HG02885 (cell line): ENCODE data around the gene STK39.

Experiments used
- ATAC-seq: cut with Tn5 transposase; IDR thresholded peaks from one replicate; pipeline ENCODE4 v1.9.1; 2021; ENCODE audit warnings: mild to moderate bottlenecking; ENCODE audit not compliant: unreplicated experiment, poor library complexity

The STK39 gene

GRCh38 chr2:167966937-167967913 lies 280.2 kb downstream of the STK39 start:
- ATAC-seq = no peak

GRCh38 chr2:167965907-167966761 lies 281.3 kb downstream of the STK39 start:
- ATAC-seq = no peak

GRCh38 chr2:167964650-167965413 lies 282.6 kb downstream of the STK39 start:
- no peak for ATAC-seq

- no peak for ATAC-seq
These were observed 283.3 kb downstream of the STK39 start for GRCh38 chr2:167963899-167964649.

GRCh38 chr2:167962436-167963226 lies 284.8 kb downstream of the STK39 start:
- no peak for ATAC-seq

GRCh38 chr2:167961536-167962048 lies 285.8 kb downstream of the STK39 start:
- ATAC-seq = no peak

- ATAC-seq = no peak
These were observed 287.2 kb downstream of the STK39 start for GRCh38 chr2:167960089-167960747.

GRCh38 chr2:167957662-167958061 lies 289.7 kb downstream of the STK39 start:
- no peak for ATAC-seq

- no peak for ATAC-seq
These were observed 292.0 kb downstream of the STK39 start for GRCh38 chr2:167955264-167955906.

- ATAC-seq = no peak
These were observed 292.9 kb downstream of the STK39 start for GRCh38 chr2:167954495-167954894.

GRCh38 chr2:167953776-167954175 lies 293.6 kb downstream of the STK39 start:
- no peak for ATAC-seq

- ATAC-seq = no peak
These were observed 296.8 kb downstream of the STK39 start for GRCh38 chr2:167950571-167950970.

GRCh38 chr2:167946441-167946841 lies 301.0 kb downstream of the STK39 start:
- no peak for ATAC-seq

GRCh38 chr2:167945660-167946368 lies 301.6 kb downstream of the STK39 start:
- ATAC-seq = no peak

- no peak for ATAC-seq
These were observed 302.4 kb downstream of the STK39 start for GRCh38 chr2:167944825-167945659.

- no peak for ATAC-seq
These were observed 303.5 kb downstream of the STK39 start for GRCh38 chr2:167943897-167944296.
